NB4 (cell line): ENCODE data around the gene RASGRP3.

ENCODE experiments used
- CTCF ChIP-seq: IDR thresholded peaks from one replicate; pipeline ENCODE4 v1.5.1; 2012; ENCODE audit warnings: low read depth, low read length
- MYC ChIP-seq: IDR thresholded peaks from 2 replicates; pipeline ENCODE4 v1.6.1; 2011; ENCODE audit warnings: low read depth, low read length
- POLR2A ChIP-seq: IDR thresholded peaks from 2 replicates; pipeline ENCODE4 v1.6.1; 2011; ENCODE audit warnings: mild to moderate bottlenecking; ENCODE audit not compliant: insufficient read length; ENCODE audit errors: extremely low read depth

- no peak for TF ChIP-seq CTCF
- TF ChIP-seq MYC, result no peak
- no peak for TF ChIP-seq POLR2A
Observed at GRCh38 chr2:33496150-33496549, 19.7 kb downstream of the RASGRP3 start.
